SIG-M5 treated with dmso at 0.1 percent for 504 hours (cell line): ENCODE data around the gene LRRC72.

ENCODE experiments used
- DNase-seq: peaks from one replicate; lab custom pipeline; 2025; ENCODE audit not compliant: unreplicated experiment; lab: John Stamatoyannopoulos, UW

LRRC72 gene

GRCh38 chr7:16615228-16615627 is 88.6 kb downstream of the LRRC72 start:
- DNase-seq = no peak

GRCh38 chr7:16616122-16616521 is 89.5 kb downstream of the LRRC72 start:
- no peak for DNase-seq

- no peak for DNase-seq
Measured at GRCh38 chr7:16616542-16616941, 89.9 kb downstream of the LRRC72 start.

- no peak for DNase-seq
Measured at GRCh38 chr7:16619979-16620408, 93.4 kb downstream of the LRRC72 start.

GRCh38 chr7:16626388-16626787 is 99.8 kb downstream of the LRRC72 start:
- no peak for DNase-seq

- DNase-seq = no peak
Measured at GRCh38 chr7:16627236-16627635, 100.6 kb downstream of the LRRC72 start.

- DNase-seq = no peak
Measured at GRCh38 chr7:16630654-16631053, 104.0 kb downstream of the LRRC72 start.
